Ishikawa (cell line): Measurements from ENCODE around the gene STAT5A.

ENCODE experiments used
- EP300 ChIP-seq: IDR thresholded peaks from 2 replicates; pipeline ENCODE4 v1.6.1; 2012; ENCODE audit warnings: borderline replicate concordance
- FOXM1 ChIP-seq: IDR thresholded peaks from 2 replicates; pipeline ENCODE4 v1.6.1; 2012; ENCODE audit warnings: low read depth, borderline replicate concordance
- RAD21 ChIP-seq: IDR thresholded peaks from 2 replicates; pipeline ENCODE4 v1.6.1; 2012; ENCODE audit warnings: low read depth
- TAF1 ChIP-seq: IDR thresholded peaks from 2 replicates; pipeline ENCODE4 v1.6.1; 2012; ENCODE audit warnings: low read depth, mild to moderate bottlenecking
- YY1 ChIP-seq: IDR thresholded peaks from 2 replicates; pipeline ENCODE4 v1.6.1; 2012; ENCODE audit warnings: low read depth
- TF ChIP-seq, protein P1 (sequence below): IDR thresholded peaks from 2 replicates; pipeline ENCODE4 v1.6.1; 2012; ENCODE audit warnings: low read depth, mild to moderate bottlenecking
- TF ChIP-seq, protein P2 (sequence below): IDR thresholded peaks from 2 replicates; pipeline ENCODE4 v1.6.1; 2012
- TF ChIP-seq, protein P3 (sequence below): IDR thresholded peaks from 2 replicates; pipeline ENCODE4 v1.6.1; 2012

DNA sequence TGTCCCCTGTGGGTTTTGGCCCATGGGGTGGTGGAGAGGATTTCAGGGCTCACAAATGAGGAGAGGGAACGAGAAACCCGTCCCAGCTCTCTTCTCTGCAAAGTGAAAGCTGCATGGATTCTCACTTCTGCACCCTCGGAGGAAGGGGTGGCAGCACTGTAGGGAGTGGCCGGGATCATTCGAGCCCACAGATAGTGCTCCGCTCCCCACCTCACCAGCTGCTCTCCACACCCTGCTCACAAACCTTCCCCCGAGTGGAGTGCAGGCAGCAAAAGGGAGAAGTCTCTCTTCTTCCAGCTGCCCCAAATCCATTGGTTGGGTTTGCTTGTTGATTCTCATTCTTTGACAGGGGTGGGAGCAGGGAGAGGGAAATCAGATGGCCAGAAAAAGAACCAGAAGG is 20.1 kb downstream of the STAT5A start:
- TF ChIP-seq, protein P1, sequence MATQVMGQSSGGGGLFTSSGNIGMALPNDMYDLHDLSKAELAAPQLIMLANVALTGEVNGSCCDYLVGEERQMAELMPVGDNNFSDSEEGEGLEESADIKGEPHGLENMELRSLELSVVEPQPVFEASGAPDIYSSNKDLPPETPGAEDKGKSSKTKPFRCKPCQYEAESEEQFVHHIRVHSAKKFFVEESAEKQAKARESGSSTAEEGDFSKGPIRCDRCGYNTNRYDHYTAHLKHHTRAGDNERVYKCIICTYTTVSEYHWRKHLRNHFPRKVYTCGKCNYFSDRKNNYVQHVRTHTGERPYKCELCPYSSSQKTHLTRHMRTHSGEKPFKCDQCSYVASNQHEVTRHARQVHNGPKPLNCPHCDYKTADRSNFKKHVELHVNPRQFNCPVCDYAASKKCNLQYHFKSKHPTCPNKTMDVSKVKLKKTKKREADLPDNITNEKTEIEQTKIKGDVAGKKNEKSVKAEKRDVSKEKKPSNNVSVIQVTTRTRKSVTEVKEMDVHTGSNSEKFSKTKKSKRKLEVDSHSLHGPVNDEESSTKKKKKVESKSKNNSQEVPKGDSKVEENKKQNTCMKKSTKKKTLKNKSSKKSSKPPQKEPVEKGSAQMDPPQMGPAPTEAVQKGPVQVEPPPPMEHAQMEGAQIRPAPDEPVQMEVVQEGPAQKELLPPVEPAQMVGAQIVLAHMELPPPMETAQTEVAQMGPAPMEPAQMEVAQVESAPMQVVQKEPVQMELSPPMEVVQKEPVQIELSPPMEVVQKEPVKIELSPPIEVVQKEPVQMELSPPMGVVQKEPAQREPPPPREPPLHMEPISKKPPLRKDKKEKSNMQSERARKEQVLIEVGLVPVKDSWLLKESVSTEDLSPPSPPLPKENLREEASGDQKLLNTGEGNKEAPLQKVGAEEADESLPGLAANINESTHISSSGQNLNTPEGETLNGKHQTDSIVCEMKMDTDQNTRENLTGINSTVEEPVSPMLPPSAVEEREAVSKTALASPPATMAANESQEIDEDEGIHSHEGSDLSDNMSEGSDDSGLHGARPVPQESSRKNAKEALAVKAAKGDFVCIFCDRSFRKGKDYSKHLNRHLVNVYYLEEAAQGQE: no peak
- TF ChIP-seq YY1 (no peak), RAD21 (no peak), TAF1 (no peak), EP300 (no peak), FOXM1 (no peak)
- TF ChIP-seq, protein P2, sequence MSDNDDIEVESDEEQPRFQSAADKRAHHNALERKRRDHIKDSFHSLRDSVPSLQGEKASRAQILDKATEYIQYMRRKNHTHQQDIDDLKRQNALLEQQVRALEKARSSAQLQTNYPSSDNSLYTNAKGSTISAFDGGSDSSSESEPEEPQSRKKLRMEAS: no peak
- TF ChIP-seq, protein P3, sequence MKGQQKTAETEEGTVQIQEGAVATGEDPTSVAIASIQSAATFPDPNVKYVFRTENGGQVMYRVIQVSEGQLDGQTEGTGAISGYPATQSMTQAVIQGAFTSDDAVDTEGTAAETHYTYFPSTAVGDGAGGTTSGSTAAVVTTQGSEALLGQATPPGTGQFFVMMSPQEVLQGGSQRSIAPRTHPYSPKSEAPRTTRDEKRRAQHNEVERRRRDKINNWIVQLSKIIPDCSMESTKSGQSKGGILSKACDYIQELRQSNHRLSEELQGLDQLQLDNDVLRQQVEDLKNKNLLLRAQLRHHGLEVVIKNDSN: no peak
